Measurements from ENCODE around the gene COL6A2.

- TF ChIP-seq, protein P1, sequence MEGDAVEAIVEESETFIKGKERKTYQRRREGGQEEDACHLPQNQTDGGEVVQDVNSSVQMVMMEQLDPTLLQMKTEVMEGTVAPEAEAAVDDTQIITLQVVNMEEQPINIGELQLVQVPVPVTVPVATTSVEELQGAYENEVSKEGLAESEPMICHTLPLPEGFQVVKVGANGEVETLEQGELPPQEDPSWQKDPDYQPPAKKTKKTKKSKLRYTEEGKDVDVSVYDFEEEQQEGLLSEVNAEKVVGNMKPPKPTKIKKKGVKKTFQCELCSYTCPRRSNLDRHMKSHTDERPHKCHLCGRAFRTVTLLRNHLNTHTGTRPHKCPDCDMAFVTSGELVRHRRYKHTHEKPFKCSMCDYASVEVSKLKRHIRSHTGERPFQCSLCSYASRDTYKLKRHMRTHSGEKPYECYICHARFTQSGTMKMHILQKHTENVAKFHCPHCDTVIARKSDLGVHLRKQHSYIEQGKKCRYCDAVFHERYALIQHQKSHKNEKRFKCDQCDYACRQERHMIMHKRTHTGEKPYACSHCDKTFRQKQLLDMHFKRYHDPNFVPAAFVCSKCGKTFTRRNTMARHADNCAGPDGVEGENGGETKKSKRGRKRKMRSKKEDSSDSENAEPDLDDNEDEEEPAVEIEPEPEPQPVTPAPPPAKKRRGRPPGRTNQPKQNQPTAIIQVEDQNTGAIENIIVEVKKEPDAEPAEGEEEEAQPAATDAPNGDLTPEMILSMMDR (IDR thresholded peaks at IDR 0.05): no peak
- no peak for TF ChIP-seq POLR2A (IDR thresholded peaks at IDR 0.05)
Observed at GRCh38 chr21:46092811-46093667, 4.9 kb upstream of the COL6A2 start.

All from right lobe of liver (tissue), 4 donors.